ENCODE results near the gene GTF3C2. TPM values are rescaled to one million over a fixed set of nuclear protein-coding genes. Genes with fewer than 3 reads are reported as not detected.

Gene GTF3C2
- total and polyA plus RNA-seq, 2 of the 13 experiments (the other 11 are each of a cell fraction or from before 2014, with no cell fraction given): 77.5 to 130 TPM

DNA sequence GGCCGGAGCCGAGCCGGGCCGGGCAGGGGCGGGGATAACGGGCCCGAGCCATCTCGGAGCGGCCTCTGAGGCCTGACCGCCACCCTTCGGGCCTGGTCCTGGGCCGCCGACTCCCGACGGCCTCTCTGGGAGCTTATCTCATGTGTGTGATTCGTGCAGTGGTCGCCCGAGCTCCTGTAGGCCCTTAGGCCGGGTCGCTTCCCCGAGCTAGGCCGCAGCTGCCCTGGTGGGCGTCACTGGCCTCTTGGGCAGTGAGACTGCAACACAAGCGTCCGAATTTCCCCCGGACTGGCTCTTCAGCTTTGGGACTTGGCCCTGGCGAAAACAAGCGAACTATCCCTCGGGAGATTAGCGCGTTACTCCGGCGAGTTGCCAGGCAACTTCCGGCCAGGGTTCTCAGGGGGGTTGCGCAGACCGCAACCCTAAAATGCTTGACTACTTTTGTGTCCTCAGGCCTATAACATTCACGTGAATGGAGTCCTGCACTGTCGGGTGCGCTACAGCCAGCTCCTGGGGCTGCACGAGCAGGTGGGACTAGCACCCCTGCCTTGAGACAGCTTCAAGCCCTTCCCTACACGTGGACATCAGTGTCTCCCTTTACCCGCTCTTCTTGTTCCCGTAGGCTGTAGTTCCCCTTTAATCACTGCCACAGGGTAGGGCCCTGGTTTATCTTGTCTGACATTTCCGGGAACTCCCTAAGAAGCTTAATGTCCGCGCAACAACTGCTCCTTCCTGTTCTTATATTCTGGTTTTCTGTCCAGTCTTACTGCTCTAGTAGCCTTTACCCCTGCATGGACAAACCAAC is 14.5 kb upstream of the GTF3C2 start (continued):
- TF ChIP-seq, protein P1, sequence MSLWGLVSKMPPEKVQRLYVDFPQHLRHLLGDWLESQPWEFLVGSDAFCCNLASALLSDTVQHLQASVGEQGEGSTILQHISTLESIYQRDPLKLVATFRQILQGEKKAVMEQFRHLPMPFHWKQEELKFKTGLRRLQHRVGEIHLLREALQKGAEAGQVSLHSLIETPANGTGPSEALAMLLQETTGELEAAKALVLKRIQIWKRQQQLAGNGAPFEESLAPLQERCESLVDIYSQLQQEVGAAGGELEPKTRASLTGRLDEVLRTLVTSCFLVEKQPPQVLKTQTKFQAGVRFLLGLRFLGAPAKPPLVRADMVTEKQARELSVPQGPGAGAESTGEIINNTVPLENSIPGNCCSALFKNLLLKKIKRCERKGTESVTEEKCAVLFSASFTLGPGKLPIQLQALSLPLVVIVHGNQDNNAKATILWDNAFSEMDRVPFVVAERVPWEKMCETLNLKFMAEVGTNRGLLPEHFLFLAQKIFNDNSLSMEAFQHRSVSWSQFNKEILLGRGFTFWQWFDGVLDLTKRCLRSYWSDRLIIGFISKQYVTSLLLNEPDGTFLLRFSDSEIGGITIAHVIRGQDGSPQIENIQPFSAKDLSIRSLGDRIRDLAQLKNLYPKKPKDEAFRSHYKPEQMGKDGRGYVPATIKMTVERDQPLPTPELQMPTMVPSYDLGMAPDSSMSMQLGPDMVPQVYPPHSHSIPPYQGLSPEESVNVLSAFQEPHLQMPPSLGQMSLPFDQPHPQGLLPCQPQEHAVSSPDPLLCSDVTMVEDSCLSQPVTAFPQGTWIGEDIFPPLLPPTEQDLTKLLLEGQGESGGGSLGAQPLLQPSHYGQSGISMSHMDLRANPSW (CRISPR knock-in tag; IDR thresholded peaks at IDR 0.05; ENCODE audit: borderline replicate concordance): no peak
- no peak for TF ChIP-seq ZNF121 (CRISPR knock-in tag; IDR thresholded peaks at IDR 0.05)
- peak; percentile 39; the same call in 1 of the 2 replicates for TF ChIP-seq ZNF441 (CRISPR knock-in tag; IDR thresholded peaks at IDR 0.05; ENCODE audit: borderline replicate concordance)
- peak; percentile 27; the same call in 1 of the 2 replicates for TF ChIP-seq ZNF75D (CRISPR knock-in tag; IDR thresholded peaks at IDR 0.05; ENCODE audit: borderline replicate concordance)
- peak; percentile 74 for TF ChIP-seq ZNF607 (CRISPR knock-in tag; IDR thresholded peaks at IDR 0.05; ENCODE audit: borderline replicate concordance)
- TF ChIP-seq PAX8 (CRISPR knock-in tag; IDR thresholded peaks at IDR 0.05; ENCODE audit: borderline replicate concordance): no peak
- TF ChIP-seq TCF7 (IDR thresholded peaks at IDR 0.05; ENCODE audit: low read depth): no peak
- TF ChIP-seq SIN3B (IDR thresholded peaks at IDR 0.05; ENCODE audit: low read length): no peak
- TF ChIP-seq, protein P2, sequence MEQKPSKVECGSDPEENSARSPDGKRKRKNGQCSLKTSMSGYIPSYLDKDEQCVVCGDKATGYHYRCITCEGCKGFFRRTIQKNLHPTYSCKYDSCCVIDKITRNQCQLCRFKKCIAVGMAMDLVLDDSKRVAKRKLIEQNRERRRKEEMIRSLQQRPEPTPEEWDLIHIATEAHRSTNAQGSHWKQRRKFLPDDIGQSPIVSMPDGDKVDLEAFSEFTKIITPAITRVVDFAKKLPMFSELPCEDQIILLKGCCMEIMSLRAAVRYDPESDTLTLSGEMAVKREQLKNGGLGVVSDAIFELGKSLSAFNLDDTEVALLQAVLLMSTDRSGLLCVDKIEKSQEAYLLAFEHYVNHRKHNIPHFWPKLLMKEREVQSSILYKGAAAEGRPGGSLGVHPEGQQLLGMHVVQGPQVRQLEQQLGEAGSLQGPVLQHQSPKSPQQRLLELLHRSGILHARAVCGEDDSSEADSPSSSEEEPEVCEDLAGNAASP (CRISPR knock-in tag; IDR thresholded peaks at IDR 0.05; ENCODE audit: borderline replicate concordance): no peak
- TF ChIP-seq, protein P3, sequence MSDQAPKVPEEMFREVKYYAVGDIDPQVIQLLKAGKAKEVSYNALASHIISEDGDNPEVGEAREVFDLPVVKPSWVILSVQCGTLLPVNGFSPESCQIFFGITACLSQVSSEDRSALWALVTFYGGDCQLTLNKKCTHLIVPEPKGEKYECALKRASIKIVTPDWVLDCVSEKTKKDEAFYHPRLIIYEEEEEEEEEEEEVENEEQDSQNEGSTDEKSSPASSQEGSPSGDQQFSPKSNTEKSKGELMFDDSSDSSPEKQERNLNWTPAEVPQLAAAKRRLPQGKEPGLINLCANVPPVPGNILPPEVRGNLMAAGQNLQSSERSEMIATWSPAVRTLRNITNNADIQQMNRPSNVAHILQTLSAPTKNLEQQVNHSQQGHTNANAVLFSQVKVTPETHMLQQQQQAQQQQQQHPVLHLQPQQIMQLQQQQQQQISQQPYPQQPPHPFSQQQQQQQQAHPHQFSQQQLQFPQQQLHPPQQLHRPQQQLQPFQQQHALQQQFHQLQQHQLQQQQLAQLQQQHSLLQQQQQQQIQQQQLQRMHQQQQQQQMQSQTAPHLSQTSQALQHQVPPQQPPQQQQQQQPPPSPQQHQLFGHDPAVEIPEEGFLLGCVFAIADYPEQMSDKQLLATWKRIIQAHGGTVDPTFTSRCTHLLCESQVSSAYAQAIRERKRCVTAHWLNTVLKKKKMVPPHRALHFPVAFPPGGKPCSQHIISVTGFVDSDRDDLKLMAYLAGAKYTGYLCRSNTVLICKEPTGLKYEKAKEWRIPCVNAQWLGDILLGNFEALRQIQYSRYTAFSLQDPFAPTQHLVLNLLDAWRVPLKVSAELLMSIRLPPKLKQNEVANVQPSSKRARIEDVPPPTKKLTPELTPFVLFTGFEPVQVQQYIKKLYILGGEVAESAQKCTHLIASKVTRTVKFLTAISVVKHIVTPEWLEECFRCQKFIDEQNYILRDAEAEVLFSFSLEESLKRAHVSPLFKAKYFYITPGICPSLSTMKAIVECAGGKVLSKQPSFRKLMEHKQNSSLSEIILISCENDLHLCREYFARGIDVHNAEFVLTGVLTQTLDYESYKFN (CRISPR knock-in tag; conservative IDR thresholded peaks at IDR 0.05): no peak
- TF ChIP-seq, protein P4, sequence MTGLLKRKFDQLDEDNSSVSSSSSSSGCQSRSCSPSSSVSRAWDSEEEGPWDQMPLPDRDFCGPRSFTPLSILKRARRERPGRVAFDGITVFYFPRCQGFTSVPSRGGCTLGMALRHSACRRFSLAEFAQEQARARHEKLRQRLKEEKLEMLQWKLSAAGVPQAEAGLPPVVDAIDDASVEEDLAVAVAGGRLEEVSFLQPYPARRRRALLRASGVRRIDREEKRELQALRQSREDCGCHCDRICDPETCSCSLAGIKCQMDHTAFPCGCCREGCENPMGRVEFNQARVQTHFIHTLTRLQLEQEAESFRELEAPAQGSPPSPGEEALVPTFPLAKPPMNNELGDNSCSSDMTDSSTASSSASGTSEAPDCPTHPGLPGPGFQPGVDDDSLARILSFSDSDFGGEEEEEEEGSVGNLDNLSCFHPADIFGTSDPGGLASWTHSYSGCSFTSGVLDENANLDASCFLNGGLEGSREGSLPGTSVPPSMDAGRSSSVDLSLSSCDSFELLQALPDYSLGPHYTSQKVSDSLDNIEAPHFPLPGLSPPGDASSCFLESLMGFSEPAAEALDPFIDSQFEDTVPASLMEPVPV (CRISPR knock-in tag; IDR thresholded peaks at IDR 0.05): peak; percentile 18; the same call in 1 of the 2 replicates
- no peak for TF ChIP-seq ZNF556 (CRISPR knock-in tag; IDR thresholded peaks at IDR 0.05; ENCODE audit: borderline replicate concordance)
- TF ChIP-seq YEATS2 (CRISPR knock-in tag; IDR thresholded peaks at IDR 0.05; ENCODE audit: borderline replicate concordance): no peak
- 0 out of 2 replicates have a peak, but pooled peaks have one; percentile 59 for TF ChIP-seq TARDBP (CRISPR knock-in tag; IDR thresholded peaks at IDR 0.05)
- TF ChIP-seq, protein P5, sequence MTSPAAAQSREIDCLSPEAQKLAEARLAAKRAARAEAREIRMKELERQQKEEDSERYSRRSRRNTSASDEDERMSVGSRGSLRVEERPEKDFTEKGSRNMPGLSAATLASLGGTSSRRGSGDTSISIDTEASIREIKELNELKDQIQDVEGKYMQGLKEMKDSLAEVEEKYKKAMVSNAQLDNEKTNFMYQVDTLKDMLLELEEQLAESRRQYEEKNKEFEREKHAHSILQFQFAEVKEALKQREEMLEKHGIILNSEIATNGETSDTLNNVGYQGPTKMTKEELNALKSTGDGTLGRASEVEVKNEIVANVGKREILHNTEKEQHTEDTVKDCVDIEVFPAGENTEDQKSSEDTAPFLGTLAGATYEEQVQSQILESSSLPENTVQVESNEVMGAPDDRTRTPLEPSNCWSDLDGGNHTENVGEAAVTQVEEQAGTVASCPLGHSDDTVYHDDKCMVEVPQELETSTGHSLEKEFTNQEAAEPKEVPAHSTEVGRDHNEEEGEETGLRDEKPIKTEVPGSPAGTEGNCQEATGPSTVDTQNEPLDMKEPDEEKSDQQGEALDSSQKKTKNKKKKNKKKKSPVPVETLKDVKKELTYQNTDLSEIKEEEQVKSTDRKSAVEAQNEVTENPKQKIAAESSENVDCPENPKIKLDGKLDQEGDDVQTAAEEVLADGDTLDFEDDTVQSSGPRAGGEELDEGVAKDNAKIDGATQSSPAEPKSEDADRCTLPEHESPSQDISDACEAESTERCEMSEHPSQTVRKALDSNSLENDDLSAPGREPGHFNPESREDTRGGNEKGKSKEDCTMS (CRISPR knock-in tag; conservative IDR thresholded peaks at IDR 0.05): no peak
- TF ChIP-seq SRY (CRISPR knock-in tag; IDR thresholded peaks at IDR 0.05): no peak
